ENCODE measurements around the gene TAS1R2. TPM values are rescaled to one million over a fixed set of nuclear protein-coding genes. Genes with fewer than 3 reads are reported as not detected.

TAS1R2 gene
- total RNA-seq (not detected), polyA plus RNA-seq (not detected)
- long read RNA-seq, donor 1, result 0 reads
- long read RNA-seq, donor 2, result 0 reads

- no peak for ATAC-seq (ENCODE audit: low FRiP score)
- WGBS, 2 donors, result 61 to 75% methylated on average over 4 of the region's 4 CpGs
- Histone ChIP-seq H3K4me1 (ENCODE audit: control insufficient read depth in 1 of 2, insufficient read depth in 2 of 2, low read length in 2 of 2) (no peaks in the 10 kb centered on the region), H3K4me3 (ENCODE audit: low read length in 2 of 2) (no peak within 1 kb of the TSS), H3K27ac (ENCODE audit: low read depth in 1 of 2, low read length in 2 of 2) (no peak within 1 kb of the TSS), H3K36me3 (ENCODE audit: control insufficient read depth in 1 of 2, insufficient read depth in 2 of 2, low read length in 1 of 2) (no peaks in the 10 kb centered on the region), H3K27me3 (ENCODE audit: control insufficient read depth in 1 of 2, insufficient read depth in 2 of 2, low read length in 1 of 2) (no peaks in the 10 kb centered on the region), H3K9me3 (ENCODE audit: control insufficient read depth, low read length) (no peaks in the 10 kb centered on the region)
- intact Hi-C loops (cut with DNase I), result no loop called here
- no peak for DNase-seq
Measured at GRCh38 chr1:18859560-18859959, at the start of gene TAS1R2. TSS of gene TAS1R2 (minus strand) at chr1:18859660. CDS start at chr1:18859660, 0 bp downstream.

DNA sequence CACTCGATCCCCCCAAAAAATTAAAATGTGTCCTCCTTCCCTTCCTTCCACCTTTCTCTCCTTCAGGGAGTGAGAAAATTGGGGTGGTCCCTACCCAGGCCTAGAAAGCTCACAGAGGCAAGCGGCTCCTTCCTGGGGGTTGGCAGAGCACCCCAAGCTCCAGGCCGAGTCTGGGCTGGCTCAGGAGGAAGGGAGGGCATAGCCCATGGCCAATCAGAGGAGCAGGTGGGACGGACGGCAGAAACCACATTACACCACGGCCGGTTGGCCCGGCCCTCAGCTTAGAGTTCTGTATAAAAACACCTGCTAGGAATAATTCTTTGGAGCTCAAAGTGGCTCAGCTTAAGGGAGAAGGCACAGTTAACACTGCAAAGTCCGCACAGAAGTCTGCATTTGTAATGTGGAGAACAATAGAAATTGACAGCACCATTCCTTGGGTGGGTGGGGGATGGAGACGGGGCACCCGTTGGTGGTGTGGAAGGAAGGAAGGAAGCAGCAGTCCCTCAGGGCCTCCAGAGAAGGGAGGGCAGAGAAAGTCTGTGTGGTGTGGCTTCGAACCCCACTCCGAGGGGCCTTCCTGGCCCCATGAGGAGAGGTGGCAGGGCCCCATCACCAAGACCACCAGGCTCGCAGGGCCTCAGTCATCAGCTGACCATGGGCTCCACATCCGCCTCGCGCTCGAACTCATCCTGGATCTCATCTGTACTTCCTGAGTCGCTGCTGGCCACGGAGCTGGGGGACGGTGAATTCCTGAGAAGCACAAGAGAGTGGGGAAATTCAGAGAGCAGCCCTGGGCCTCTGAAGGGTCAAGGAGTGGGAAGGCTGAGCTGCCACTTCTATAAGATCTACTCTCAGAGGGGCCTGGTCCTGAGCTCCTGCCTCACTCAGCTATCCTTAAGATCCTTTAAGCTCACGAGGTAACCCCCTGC, 48.7 kb upstream of the TAS1R2 start:
- ATAC-seq (ENCODE audit: low FRiP score) (no peak), DNase-seq (peak in 1 of 2 donors; percentile 66)
- Histone ChIP-seq H3K27me3 (ENCODE audit: control insufficient read depth in 1 of 2, insufficient read depth in 2 of 2, low read length in 1 of 2) (no peaks in the 10 kb centered on the region), H3K36me3 (ENCODE audit: control insufficient read depth in 1 of 2, insufficient read depth in 2 of 2, low read length in 1 of 2) (peaks cover 0 to 3% of the 10 kb centered on the region in 2 donors), H3K4me3 (ENCODE audit: low read length in 2 of 2) (no peak overlapping the region), H3K9me3 (ENCODE audit: control insufficient read depth, low read length) (no peaks in the 10 kb centered on the region), H3K27ac (ENCODE audit: low read depth in 1 of 2, low read length in 2 of 2) (peak overlapping the region in 1 of 2 donors; percentile 6), H3K4me1 (ENCODE audit: control insufficient read depth in 1 of 2, insufficient read depth in 2 of 2, low read length in 2 of 2) (peaks cover 0 to 2% of the 10 kb centered on the region in 2 donors)
- intact Hi-C loops (cut with DNase I), result loop anchor here in 1 of 2 donors (2.0 to 5.0 kb wide), 3 partner anchors 44 to 184 kb away; no protein-coding TSS in a partner anchor
- 66 to 69% methylated on average over 22 of the region's 22 CpGs for WGBS, 2 donors

- peak overlapping the region in 1 of 2 donors; percentile 52 for H3K27ac ChIP-seq (ENCODE audit: low read depth in 1 of 2, low read length in 2 of 2)
- H3K4me3 ChIP-seq (ENCODE audit: low read length in 2 of 2), result no peak overlapping the region
- H3K4me1 ChIP-seq (ENCODE audit: control insufficient read depth in 1 of 2, insufficient read depth in 2 of 2, low read length in 2 of 2), result peaks cover 0 to 2% of the 10 kb centered on the region in 2 donors
- ATAC-seq (ENCODE audit: low FRiP score), result peak; percentile 58
- no peaks in the 10 kb centered on the region for H3K9me3 ChIP-seq (ENCODE audit: control insufficient read depth, low read length)
- DNase-seq, result peak; percentile 84 to 87
- intact Hi-C loops (cut with DNase I), result loop anchor here in 1 of 2 donors (2.0 to 5.0 kb wide), 3 partner anchors 45 to 185 kb away; no protein-coding TSS in a partner anchor
- H3K27me3 ChIP-seq (ENCODE audit: control insufficient read depth in 1 of 2, insufficient read depth in 2 of 2, low read length in 1 of 2), result no peaks in the 10 kb centered on the region
- 31 to 33% methylated on average over 16 of the region's 16 CpGs for WGBS, 2 donors
- peaks cover 0 to 3% of the 10 kb centered on the region in 2 donors for H3K36me3 ChIP-seq (ENCODE audit: control insufficient read depth in 1 of 2, insufficient read depth in 2 of 2, low read length in 1 of 2)
Measured at GRCh38 chr1:18907021-18907916, 47.8 kb upstream of the TAS1R2 start.

- Histone ChIP-seq H3K4me3 (ENCODE audit: low read length in 2 of 2) (peak overlapping the region; percentile 23 to 42), H3K27me3 (ENCODE audit: control insufficient read depth in 1 of 2, insufficient read depth in 2 of 2, low read length in 1 of 2) (no peaks in the 10 kb centered on the region), H3K9me3 (ENCODE audit: control insufficient read depth, low read length) (no peaks in the 10 kb centered on the region), H3K36me3 (ENCODE audit: control insufficient read depth in 1 of 2, insufficient read depth in 2 of 2, low read length in 1 of 2) (no peaks in the 10 kb centered on the region), H3K4me1 (ENCODE audit: control insufficient read depth in 1 of 2, insufficient read depth in 2 of 2, low read length in 2 of 2) (peaks cover 0 to 2% of the 10 kb centered on the region in 2 donors), H3K27ac (ENCODE audit: low read depth in 1 of 2, low read length in 2 of 2) (peak overlapping the region; percentile 12 to 71)
- 26 to 29% methylated on average over 8 of the region's 8 CpGs for WGBS, 2 donors
- DNase-seq, result no peak
- no peak for ATAC-seq (ENCODE audit: low FRiP score)
- intact Hi-C loops (cut with DNase I), result loop anchor here (5.0 kb wide), 2 partner anchors 174 to 189 kb away; no protein-coding TSS in a partner anchor
Measured at GRCh38 chr1:18903291-18903756, 43.9 kb upstream of the TAS1R2 start.

- ATAC-seq (ENCODE audit: low FRiP score) (peak; percentile 97), DNase-seq (peak; percentile 98 to 99)
- 0 to 1% methylated on average over 53 to 55 of the region's 55 CpGs for WGBS, 2 donors
- Histone ChIP-seq H3K4me3 (ENCODE audit: low read length in 2 of 2) (peak within 1 kb of the TSS; percentile 57 to 82), H3K27me3 (ENCODE audit: control insufficient read depth in 1 of 2, insufficient read depth in 2 of 2, low read length in 1 of 2) (no peaks in the 10 kb centered on the region), H3K4me1 (ENCODE audit: control insufficient read depth in 1 of 2, insufficient read depth in 2 of 2, low read length in 2 of 2) (peaks cover 0 to 2% of the 10 kb centered on the region in 2 donors), H3K36me3 (ENCODE audit: control insufficient read depth in 1 of 2, insufficient read depth in 2 of 2, low read length in 1 of 2) (no peaks in the 10 kb centered on the region), H3K9me3 (ENCODE audit: control insufficient read depth, low read length) (no peaks in the 10 kb centered on the region), H3K27ac (ENCODE audit: low read depth in 1 of 2, low read length in 2 of 2) (peak within 1 kb of the TSS; percentile 12 to 71)
- intact Hi-C loops (cut with DNase I), result loop anchor here (5.0 kb wide), 2 partner anchors 175 to 190 kb away; no protein-coding TSS in a partner anchor
Measured at GRCh38 chr1:18902523-18903290, 43.2 kb upstream of the TAS1R2 start, which contains the start of gene ALDH4A1. TSS of gene ALDH4A1 (minus strand) at chr1:18902555. CDS start at chr1:18902523, 32 bp downstream.

GRCh38 chr1:18901952-18902522, 42.6 kb upstream of the TAS1R2 start:
- DNase-seq (no peak), ATAC-seq (ENCODE audit: low FRiP score) (no peak)
- H3K4me1 ChIP-seq (ENCODE audit: control insufficient read depth in 1 of 2, insufficient read depth in 2 of 2, low read length in 2 of 2), result no peaks in the 10 kb centered on the region
- H3K9me3 ChIP-seq (ENCODE audit: control insufficient read depth, low read length), result no peaks in the 10 kb centered on the region
- H3K36me3 ChIP-seq (ENCODE audit: control insufficient read depth in 1 of 2, insufficient read depth in 2 of 2, low read length in 1 of 2), result no peaks in the 10 kb centered on the region
- H3K4me3 ChIP-seq (ENCODE audit: low read length in 2 of 2), result peak overlapping the region; percentile 57 to 82
- H3K27ac ChIP-seq (ENCODE audit: low read depth in 1 of 2, low read length in 2 of 2), result peak overlapping the region in 1 of 2 donors; percentile 60
- WGBS, 2 donors, result 0 to 1% methylated on average over 33 to 44 of the region's 44 CpGs
- no peaks in the 10 kb centered on the region for H3K27me3 ChIP-seq (ENCODE audit: control insufficient read depth in 1 of 2, insufficient read depth in 2 of 2, low read length in 1 of 2)
- intact Hi-C loops (cut with DNase I), result loop anchor here (5.0 kb wide), 2 partner anchors 175 to 190 kb away; no protein-coding TSS in a partner anchor

GRCh38 chr1:18901147-18901951, 41.9 kb upstream of the TAS1R2 start:
- 39 to 46% methylated on average over 9 of the region's 9 CpGs for WGBS, 2 donors
- no peaks in the 10 kb centered on the region for H3K9me3 ChIP-seq (ENCODE audit: control insufficient read depth, low read length)
- intact Hi-C loops (cut with DNase I), result loop anchor here (5.0 kb wide), 2 partner anchors 176 to 191 kb away; no protein-coding TSS in a partner anchor
- peak overlapping the region; percentile 57 to 82 for H3K4me3 ChIP-seq (ENCODE audit: low read length in 2 of 2)
- no peak for DNase-seq
- no peaks in the 10 kb centered on the region for H3K36me3 ChIP-seq (ENCODE audit: control insufficient read depth in 1 of 2, insufficient read depth in 2 of 2, low read length in 1 of 2)
- no peak for ATAC-seq (ENCODE audit: low FRiP score)
- no peak overlapping the region for H3K27ac ChIP-seq (ENCODE audit: low read depth in 1 of 2, low read length in 2 of 2)
- no peaks in the 10 kb centered on the region for H3K27me3 ChIP-seq (ENCODE audit: control insufficient read depth in 1 of 2, insufficient read depth in 2 of 2, low read length in 1 of 2)
- no peaks in the 10 kb centered on the region for H3K4me1 ChIP-seq (ENCODE audit: control insufficient read depth in 1 of 2, insufficient read depth in 2 of 2, low read length in 2 of 2)
